SK-N-SH (cell line): Measurements from ENCODE around the gene CELSR3. TPM values are rescaled to one million over a fixed set of nuclear protein-coding genes. Genes with fewer than 3 reads are reported as not detected.

Experiments used
- CTCF ChIA-PET: fragments of 300-600, 350-600 bp; formaldehyde crosslinking; extraction: SDS; loops from one replicate; lab custom pipeline; 2021; lab: Yijun Ruan, JAX
- POLR2A ChIA-PET: fragments of 350-600 bp; sonication (Branson Sonifier 250); formaldehyde crosslinking; extraction: SDS; loops from one replicate; lab custom pipeline; 2020; ENCODE audit warnings: antibody characterized with exemption, inconsistent platforms; lab: Yijun Ruan, JAX
- DNase-seq: peaks from one replicate; pipeline ENCODE4 v3.0.0; 2012
- H2AFZ ChIP-seq: fragments of 200-600 bp; sonication (generic); 2 replicates; pipeline ENCODE4 v1.8.1; 2016; ENCODE audit warnings: antibody characterized with exemption, mild to moderate bottlenecking, low read depth
- H3F3A ChIP-seq: fragments of 200-600 bp; sonication (generic); replicated peaks from 2 replicates; pipeline ENCODE3; 2016; ENCODE audit warnings: antibody characterized with exemption, mild to moderate bottlenecking; ENCODE audit not compliant: insufficient read depth
- H3K27ac ChIP-seq, 2 experiments: fragments of 200-500 bp in 1 of 2; fragments of 200-600 bp in 1 of 2; sonication (Bioruptor generic) in 1 of 2; sonication (generic), shearing (Covaris generic) in 1 of 2; 2 replicates each; pipeline versions ENCODE4 v1.5.1 to v1.6.1; 2014 to 2016; ENCODE audit warnings: low read depth in 2 of 2, inconsistent platforms in 1 of 2, low read length in 1 of 2, mild to moderate bottlenecking in 1 of 2, mixed read lengths in 1 of 2
- H3K27me3 ChIP-seq: fragments of 200-600 bp; sonication (generic), shearing (Covaris generic); 2 replicates; pipeline ENCODE4 v1.6.1; 2016; ENCODE audit warnings: mixed run types; ENCODE audit not compliant: insufficient read depth
- H3K36me3 ChIP-seq, 2 experiments: fragments of 200-500 bp in 1 of 2; fragments of 200-600 bp in 1 of 2; sonication (Bioruptor generic) in 1 of 2; sonication (generic) in 1 of 2; replicated peaks in 1 of 2; 2 replicates each; pipeline versions ENCODE3 to v1.5.1; 2014 to 2016; ENCODE audit warnings: low read length in 1 of 2, mild to moderate bottlenecking in 1 of 2; ENCODE audit not compliant: insufficient read depth in 2 of 2, control insufficient read depth in 1 of 2
- H3K4me1 ChIP-seq, 2 experiments: fragments of 200-500 bp in 1 of 2; fragments of 200-600 bp in 1 of 2; sonication (Bioruptor generic) in 1 of 2; sonication (generic), shearing (Covaris generic) in 1 of 2; 2 replicates each; pipeline versions ENCODE4 v1.5.1 to v1.6.1; 2014 to 2016; ENCODE audit warnings: low read depth in 1 of 2, low read length in 1 of 2, mixed run types in 1 of 2; ENCODE audit not compliant: insufficient read depth in 2 of 2, control insufficient read depth in 1 of 2
- H3K4me2 ChIP-seq: fragments of 200-600 bp; sonication (generic), shearing (Covaris generic); 2 replicates; pipeline ENCODE4 v1.6.1; 2017; ENCODE audit warnings: mixed run types
- H3K4me3 ChIP-seq, 2 experiments: fragments of 200-500 bp in 1 of 2; fragments of 200-600 bp in 1 of 2; sonication (Bioruptor generic) in 1 of 2; sonication (generic), shearing (Covaris generic) in 1 of 2; 2 replicates each; pipeline versions ENCODE4 v1.5.1 to v1.8.1; 2014 to 2016; ENCODE audit warnings: low read depth in 2 of 2, inconsistent platforms in 1 of 2, low read length in 1 of 2, mild to moderate bottlenecking in 1 of 2, mixed read lengths in 1 of 2, moderate library complexity in 1 of 2
- H3K79me2 ChIP-seq: fragments of 200-600 bp; sonication (generic); 2 replicates; pipeline ENCODE4 v1.8.1; 2017; ENCODE audit warnings: mild to moderate bottlenecking; ENCODE audit not compliant: insufficient read depth
- H3K9ac ChIP-seq: fragments of 200-600 bp; sonication (generic); 2 replicates; pipeline ENCODE4 v1.6.1; 2017; ENCODE audit warnings: mixed run types
- H3K9me2 ChIP-seq: fragments of 200-600 bp; sonication (generic); 2 replicates; pipeline ENCODE4 v1.6.1; 2017; ENCODE audit warnings: mixed run types
- H3K9me3 ChIP-seq: fragments of 200-600 bp; sonication (generic); 2 replicates; pipeline ENCODE4 v1.6.1; 2017; ENCODE audit warnings: mixed run types, mild to moderate bottlenecking, moderate library complexity
- H4K20me1 ChIP-seq: fragments of 200-600 bp; sonication (generic); 2 replicates; pipeline ENCODE4 v1.6.1; 2017; ENCODE audit warnings: mild to moderate bottlenecking, mixed run types; ENCODE audit not compliant: insufficient read depth
- ELF1 ChIP-seq: IDR thresholded peaks from 2 replicates; pipeline ENCODE4 v1.4.0; 2012
- EZH2phosphoT487 ChIP-seq: fragments of 200-600 bp; sonication (generic); IDR thresholded peaks from 2 replicates; pipeline ENCODE4 v1.6.1; 2017; ENCODE audit warnings: low read depth, mixed run types, mild to moderate bottlenecking, antibody characterized with exemption, moderate library complexity, borderline replicate concordance
- FOSL2 ChIP-seq: IDR thresholded peaks from 2 replicates; pipeline ENCODE4 v1.4.0; 2012; ENCODE audit warnings: low read depth, mild to moderate bottlenecking, moderate library complexity, borderline replicate concordance
- FOXJ3 ChIP-seq: sonication (generic); formaldehyde crosslinking; IDR thresholded peaks from 2 replicates; pipeline ENCODE4 v1.5.1; 2020; ENCODE audit warnings: mild to moderate bottlenecking, missing genetic modification reagents
- GATA2 ChIP-seq: sonication (generic); formaldehyde crosslinking; IDR thresholded peaks from 2 replicates; pipeline ENCODE4 v1.5.0; 2020; ENCODE audit warnings: mild to moderate bottlenecking, missing genetic modification reagents
- JUND ChIP-seq: IDR thresholded peaks from 2 replicates; pipeline ENCODE4 v1.4.0; 2012
- MAX ChIP-seq: IDR thresholded peaks from 2 replicates; pipeline ENCODE4 v1.4.0; 2012; ENCODE audit warnings: low read depth
- MXI1 ChIP-seq: IDR thresholded peaks from 2 replicates; pipeline ENCODE4 v1.6.1; 2012; ENCODE audit warnings: mild to moderate bottlenecking, low read depth, low read length, improper control_type of control experiment
- NFIC ChIP-seq: IDR thresholded peaks from 2 replicates; pipeline ENCODE4 v1.4.0; 2012; ENCODE audit warnings: borderline replicate concordance
- POLR2AphosphoS5 ChIP-seq: IDR thresholded peaks from 2 replicates; pipeline ENCODE4 v1.6.1; 2012; ENCODE audit warnings: low read depth, low read length
- RAD21 ChIP-seq: IDR thresholded peaks from 2 replicates; pipeline ENCODE4 v1.6.1; 2012; ENCODE audit warnings: mild to moderate bottlenecking, low read length
- REST ChIP-seq: IDR thresholded peaks from 2 replicates; pipeline ENCODE4 v1.6.1; 2012; ENCODE audit warnings: mild to moderate bottlenecking, low read depth, low read length, moderate library complexity
- RXRA ChIP-seq: IDR thresholded peaks from 2 replicates; pipeline ENCODE4 v1.4.0; 2012; ENCODE audit warnings: low read depth, mild to moderate bottlenecking, borderline replicate concordance
- TAF1 ChIP-seq: IDR thresholded peaks from 2 replicates; pipeline ENCODE4 v1.6.1; 2012; ENCODE audit warnings: low read depth, mild to moderate bottlenecking, low read length, moderate library complexity, borderline replicate concordance
- TEAD4 ChIP-seq: IDR thresholded peaks from 2 replicates; pipeline ENCODE4 v1.4.0; 2012; ENCODE audit warnings: mild to moderate bottlenecking, borderline replicate concordance; ENCODE audit not compliant: insufficient read depth
- USF2 ChIP-seq: fragments of 150-350 bp; IDR thresholded peaks from 2 replicates; pipeline ENCODE4 v1.6.1; 2017; ENCODE audit warnings: antibody characterized with exemption, low read length, low read depth, borderline replicate concordance
- YY1 ChIP-seq: IDR thresholded peaks from 2 replicates; pipeline ENCODE4 v1.4.0; 2012; ENCODE audit warnings: low read depth, mild to moderate bottlenecking
- ZBTB33 ChIP-seq: IDR thresholded peaks from 2 replicates; pipeline ENCODE4 v1.4.0; 2012; ENCODE audit warnings: low read depth, borderline replicate concordance
- WGBS: methylation state at CpG from one replicate; pipeline ENCODE4 v1.1.6; 2017; ENCODE audit warnings: low lambda C conversion rate; 5-methylcytosine and 5-hydroxymethylcytosine counted together
- polyA plus RNA-seq, 3 experiments: library from polyadenylated mRNA; depleted of rRNA; stranded (reverse); fragments of >200 nt; gene quantifications; 2 replicates each; pipeline ENCODE4 v1.2.3, GENCODE V29; 2012

The CELSR3 gene
- polyA plus RNA-seq, 1 of the 3 experiments (the other 2 are of a cell fraction) = 11.7 TPM

GRCh38 chr3:48592519-48593087 is 70.1 kb downstream of the CELSR3 start:
- Histone ChIP-seq H3F3A (peaks cover 19% of the 10 kb centered on the region), H3K4me1 (peaks cover 12 to 19% of the 10 kb centered on the region in 2 experiments; a peak in 3 of 4 replicates), H3K36me3 (no peaks in the 10 kb centered on the region), H3K27me3 (no peaks in the 10 kb centered on the region), H3K9me3 (no peaks in the 10 kb centered on the region), H3K79me2 (peaks cover 5% of the 10 kb centered on the region; the same call in 1 of the 2 replicates), H4K20me1 (no peaks in the 10 kb centered on the region), H3K27ac (no peak overlapping the region), H2AFZ (no peak overlapping the region), H3K4me3 (no peak overlapping the region), H3K4me2 (no peak overlapping the region), H3K9me2 (no peaks in the 10 kb centered on the region), H3K9ac (no peak overlapping the region)
- DNase-seq = no peak
- TF ChIP-seq RXRA (no peak), REST (peak; percentile 61; the same call in 1 of the 2 replicates), GATA2 (no peak), MXI1 (no peak), FOXJ3 (CRISPR knock-in tag) (no peak)
- ChIA-PET CTCF (interaction anchor here (1.1 kb wide), 1 partner anchor 35 kb away, joined by 4 read pairs; no protein-coding TSS in a partner anchor), POLR2A (no interaction called here)
- 83% methylated on average over 14 of the region's 21 CpGs for WGBS

- Histone ChIP-seq H3K9me2 (no peaks in the 10 kb centered on the region), H3K27me3 (no peaks in the 10 kb centered on the region), H3K4me1 (peaks cover 12 to 19% of the 10 kb centered on the region in 2 experiments; a peak in 3 of 4 replicates), H3F3A (peaks cover 15% of the 10 kb centered on the region), H3K79me2 (peaks cover 5% of the 10 kb centered on the region; the same call in 1 of the 2 replicates), H3K36me3 (no peaks in the 10 kb centered on the region), H3K4me2 (no peak overlapping the region), H3K9ac (no peak overlapping the region), H4K20me1 (no peaks in the 10 kb centered on the region), H3K4me3 (no peak overlapping the region), H3K9me3 (no peaks in the 10 kb centered on the region), H2AFZ (no peak overlapping the region), H3K27ac (no peak overlapping the region)
- 94% methylated on average over 10 of the region's 22 CpGs for WGBS
- ChIA-PET POLR2A (no interaction called here), CTCF (no interaction called here)
- TF ChIP-seq RXRA (no peak), JUND (no peak), FOXJ3 (CRISPR knock-in tag) (no peak), USF2 (no peak), GATA2 (no peak), TEAD4 (no peak), POLR2AphosphoS5 (no peak), YY1 (no peak), RAD21 (no peak), EZH2phosphoT487 (no peak), TAF1 (no peak), FOSL2 (no peak), ELF1 (no peak), MAX (no peak), NFIC (no peak), ZBTB33 (no peak)
- DNase-seq = no peak
Observed at GRCh38 chr3:48591886-48592518, 70.7 kb downstream of the CELSR3 start.
